WERI-Rb-1 (cell line): ENCODE measurements around the gene ESYT1.

Source experiments
- DNase-seq: peaks from one replicate; pipeline ENCODE4 v3.0.0-alpha.2; 2020
- H3K27ac ChIP-seq: fragments of 250-450 bp; sonication (Bioruptor Pico); 2 replicates; pipeline ENCODE4 v1.5.1; 2020; ENCODE audit warnings: mild to moderate bottlenecking, moderate library complexity
- H3K27me3 ChIP-seq: fragments of 250-450 bp; sonication (Bioruptor Pico); 2 replicates; pipeline ENCODE4 v1.5.1; 2021; ENCODE audit warnings: mild to moderate bottlenecking, low read depth, moderate library complexity; ENCODE audit not compliant: insufficient read depth, severe bottlenecking
- H3K36me3 ChIP-seq: fragments of 250-450 bp; sonication (Bioruptor Pico); 2 replicates; pipeline ENCODE4 v1.5.1; 2020; ENCODE audit warnings: mild to moderate bottlenecking, moderate library complexity
- H3K4me3 ChIP-seq: 2 replicates; pipeline ENCODE4 v1.5.1; 2011; ENCODE audit warnings: low read depth, mild to moderate bottlenecking, control low read depth, low read length
- H3K9me3 ChIP-seq: fragments of 250-450 bp; sonication (Bioruptor Pico); 2 replicates; pipeline ENCODE4 v1.5.1; 2021; ENCODE audit warnings: mild to moderate bottlenecking, moderate library complexity; ENCODE audit not compliant: severe bottlenecking
- CTCF ChIP-seq: IDR thresholded peaks from 2 replicates; pipeline ENCODE4 v1.5.1; 2011; ENCODE audit warnings: low read depth, mild to moderate bottlenecking, control low read depth, inconsistent platforms, low read length

The ESYT1 gene

GRCh38 chr12:56169229-56169759, 41.2 kb downstream of the ESYT1 start:
- Histone ChIP-seq H3K9me3 (no peaks in the 10 kb centered on the region), H3K4me3 (no peak overlapping the region), H3K36me3 (peaks cover 97% of the 10 kb centered on the region), H3K27ac (no peak overlapping the region), H3K27me3 (no peaks in the 10 kb centered on the region)
- no peak for DNase-seq
- no peak for TF ChIP-seq CTCF

GRCh38 chr12:56172839-56173238, 44.8 kb downstream of the ESYT1 start:
- no peak overlapping the region for H3K4me3 ChIP-seq
- peaks cover 94% of the 10 kb centered on the region for H3K36me3 ChIP-seq

DNA sequence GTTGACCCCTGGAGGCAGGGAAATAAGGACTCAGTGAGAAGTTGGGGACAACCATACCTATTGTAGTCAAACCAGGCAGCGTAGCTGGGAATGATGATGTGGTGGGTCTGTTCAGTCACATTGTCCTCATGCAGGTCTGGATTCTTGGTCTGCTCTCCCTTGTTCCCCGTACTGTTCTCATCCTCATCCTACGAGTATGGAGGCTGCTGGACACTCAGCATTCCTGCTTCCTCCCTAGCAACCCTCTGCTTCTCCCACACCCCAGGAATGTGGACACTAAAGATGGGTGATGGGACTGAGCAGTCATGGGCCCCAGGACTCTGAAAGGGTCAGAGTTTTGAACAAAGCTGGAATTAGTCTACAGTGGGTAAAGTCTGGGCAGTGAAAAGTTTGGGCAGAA, 50.3 kb downstream of the ESYT1 start:
- DNase-seq = no peak
- no peaks in the 10 kb centered on the region for H3K9me3 ChIP-seq
- peaks cover 90% of the 10 kb centered on the region for H3K36me3 ChIP-seq
- H3K27me3 ChIP-seq = no peaks in the 10 kb centered on the region
- no peak overlapping the region for H3K27ac ChIP-seq
- TF ChIP-seq CTCF = no peak
- no peak overlapping the region for H3K4me3 ChIP-seq

More at GRCh38 chr12:56172839-56173238, 44.8 kb downstream of the ESYT1 start:
- Histone ChIP-seq H3K27me3 (no peaks in the 10 kb centered on the region), H3K9me3 (no peaks in the 10 kb centered on the region), H3K27ac (no peak overlapping the region)
- DNase-seq = no peak
- no peak for TF ChIP-seq CTCF

GRCh38 chr12:56186957-56187356, 58.9 kb downstream of the ESYT1 start:
- Histone ChIP-seq H3K9me3 (no peaks in the 10 kb centered on the region), H3K4me3 (no peak overlapping the region), H3K36me3 (peaks cover 59% of the 10 kb centered on the region), H3K27me3 (no peaks in the 10 kb centered on the region), H3K27ac (no peak overlapping the region)
- no peak for DNase-seq
- TF ChIP-seq CTCF = no peak

GRCh38 chr12:56188131-56188777, 60.2 kb downstream of the ESYT1 start:
- TF ChIP-seq CTCF = no peak
- H3K4me3 ChIP-seq = peak overlapping the region; percentile 87
- peak overlapping the region; percentile 93 for H3K27ac ChIP-seq
- peaks cover 48% of the 10 kb centered on the region for H3K36me3 ChIP-seq
- DNase-seq = no peak
- H3K9me3 ChIP-seq = no peaks in the 10 kb centered on the region
- no peaks in the 10 kb centered on the region for H3K27me3 ChIP-seq

DNA sequence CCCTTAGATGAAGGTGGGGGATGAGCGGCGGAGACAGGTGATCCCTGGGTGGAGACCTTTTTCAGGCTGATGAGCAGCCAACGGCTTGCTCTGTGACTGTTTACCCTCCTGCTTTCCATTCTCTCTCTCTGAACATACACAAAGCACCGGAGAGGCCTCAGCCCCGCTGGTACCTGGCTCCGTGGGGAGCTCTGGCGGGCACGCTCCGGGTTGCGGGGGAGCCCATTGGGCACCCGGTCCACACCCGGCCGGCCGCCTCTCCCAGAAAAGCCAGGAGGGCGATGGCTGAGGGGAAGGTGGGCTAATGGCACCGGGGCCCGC, 60.7 kb downstream of the ESYT1 start:
- Histone ChIP-seq H3K36me3 (peaks cover 43% of the 10 kb centered on the region), H3K27ac (peak overlapping the region; percentile 93), H3K9me3 (no peaks in the 10 kb centered on the region), H3K4me3 (peak overlapping the region; percentile 87), H3K27me3 (no peaks in the 10 kb centered on the region)
- no peak for DNase-seq
- TF ChIP-seq CTCF = no peak
